Uterus (tissue), 2 donors: ENCODE data around the gene OMA1.

Experiments used
- CTCF ChIP-seq, 4 experiments: fragments of 200-600 bp in 2 of 4; fragments of 450-650 bp in 2 of 4; sonication (generic) in 2 of 4; IDR thresholded peaks; one replicate each; pipeline ENCODE4 v1.5.1; 2016 to 2019; ENCODE audit warnings: antibody characterized with exemption in 4 of 4, mild to moderate bottlenecking in 2 of 4, moderate library complexity in 1 of 4
- POLR2A ChIP-seq, 2 donors: fragments of 450-650 bp; IDR thresholded peaks; one replicate each; pipeline ENCODE4 v1.6.1; 2016; ENCODE audit warnings: antibody characterized with exemption in 2 of 2, mild to moderate bottlenecking in 1 of 2, moderate library complexity in 1 of 2

DNA sequence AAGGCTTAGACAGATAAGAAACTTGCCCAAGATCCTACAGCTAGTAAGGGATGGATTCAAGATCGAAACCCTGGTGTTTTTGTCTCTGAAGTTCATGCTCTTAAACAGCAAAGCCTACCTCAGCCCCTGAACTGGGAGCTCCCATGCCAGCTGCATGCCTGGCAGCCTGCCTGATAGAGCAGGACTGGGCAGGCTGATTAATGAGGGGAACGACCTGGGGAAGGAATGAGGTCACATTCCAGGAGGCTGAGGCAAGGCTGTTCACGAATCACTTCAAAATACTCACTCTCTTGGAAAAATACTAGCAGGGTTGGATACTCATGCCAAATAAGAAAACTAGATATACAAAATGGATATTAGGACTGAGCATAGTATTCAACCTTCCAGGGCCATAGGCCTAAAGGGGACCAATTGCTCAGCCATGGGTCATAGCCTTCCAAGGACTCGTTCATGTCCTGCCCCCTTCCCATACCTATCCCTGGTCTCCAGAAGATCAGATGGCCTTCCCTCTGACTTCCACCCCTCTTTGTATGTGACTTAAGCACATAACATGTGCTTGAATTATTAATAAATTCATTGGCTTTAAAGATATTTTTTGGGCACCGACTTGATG lies 46.1 kb upstream of the OMA1 start:
- TF ChIP-seq CTCF (IDR thresholded peaks at IDR 0.05) (no peak), POLR2A (IDR thresholded peaks at IDR 0.05) (no peak)
